ENCODE data around the gene C1QTNF1. TPM values are rescaled to one million over a fixed set of nuclear protein-coding genes. Genes with fewer than 3 reads are reported as not detected.

C1QTNF1 gene
- total RNA-seq, 2 donors from 2014 or later, result 377 to 765 TPM

GRCh38 chr17:79094261-79094660 lies 70.3 kb downstream of the C1QTNF1 start:
- intact Hi-C loops (cut with DNase I), result no loop called here
- ATAC-seq, result no peak
- no peak for DNase-seq

GRCh38 chr17:79095345-79096055 lies 71.5 kb downstream of the C1QTNF1 start:
- no peak for DNase-seq
- no peak for ATAC-seq
- intact Hi-C loops (cut with DNase I), result no loop called here

DNA sequence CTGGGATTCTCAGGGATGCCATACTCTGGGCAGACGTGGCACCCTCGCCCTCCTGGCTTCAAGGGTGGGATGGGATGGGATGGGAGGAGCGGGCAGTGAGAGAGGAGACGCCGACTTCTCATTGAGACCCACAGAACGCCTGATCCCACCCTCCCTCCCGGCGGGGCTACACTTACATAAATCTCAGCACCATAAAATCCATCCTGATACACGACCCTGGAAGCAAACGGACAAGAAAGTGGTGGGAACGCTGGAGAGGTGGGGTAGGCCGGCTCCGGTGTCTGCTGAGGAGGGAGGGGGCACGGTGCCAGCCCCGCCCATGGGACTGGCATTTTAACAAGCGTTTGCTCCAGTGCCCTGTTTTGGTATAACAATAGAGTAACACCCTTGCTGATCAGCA lies 72.5 kb downstream of the C1QTNF1 start:
- intact Hi-C loops (cut with DNase I), result no loop called here
- DNase-seq, result no peak
- no peak for ATAC-seq

DNA sequence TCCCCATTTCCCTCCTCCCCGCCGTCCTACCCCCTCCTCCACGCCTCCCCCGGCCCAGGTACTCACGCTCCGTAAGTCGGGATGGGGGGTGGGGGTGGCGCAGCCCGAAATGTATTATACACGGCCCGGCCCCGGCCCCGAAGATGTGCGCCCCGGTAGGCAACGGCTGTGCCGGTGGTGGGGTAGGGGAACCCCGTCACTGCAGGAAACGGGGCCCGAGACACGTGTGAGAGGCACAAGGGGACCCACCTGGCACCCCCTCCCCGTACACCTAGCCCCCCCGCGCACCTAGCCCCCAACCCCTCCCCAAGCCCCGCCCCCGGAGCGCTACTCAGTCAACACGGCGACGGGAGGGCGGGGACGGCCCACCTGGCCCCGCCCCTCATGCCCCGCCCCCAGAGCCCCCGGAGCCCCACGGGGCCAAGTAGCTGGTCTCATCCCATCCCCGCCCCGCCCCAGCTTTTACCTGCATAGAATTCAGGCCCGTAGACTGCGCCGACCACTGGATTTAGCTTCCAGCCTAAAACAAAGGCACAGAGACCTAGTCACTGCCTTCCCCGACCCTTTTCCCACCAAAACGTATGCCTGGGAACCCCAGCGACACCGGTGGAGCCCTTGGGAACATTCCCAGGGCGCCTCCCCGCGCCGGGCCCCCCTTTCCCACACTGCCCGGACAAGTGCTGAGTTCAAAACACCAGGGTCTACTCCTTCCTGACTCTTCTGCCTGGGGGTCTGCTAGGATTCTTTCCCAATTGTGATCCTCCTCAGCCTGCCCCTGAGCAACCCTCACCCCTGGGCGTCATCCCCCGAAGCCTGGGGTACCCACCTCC lies 73.5 kb downstream of the C1QTNF1 start:
- no peak for ATAC-seq
- intact Hi-C loops (cut with DNase I), result no loop called here

GRCh38 chr17:79098282-79098867 lies 74.4 kb downstream of the C1QTNF1 start:
- ATAC-seq, result no peak
- no peak for DNase-seq
- intact Hi-C loops (cut with DNase I), result no loop called here

More for the DNA sequence above, 73.5 kb downstream of the C1QTNF1 start:
- no peak for DNase-seq

Other genes starting within 250 kb of the C1QTNF1 start
- 10 to 100 TPM; 33.9 to 45.3 TPM for gene CYTH1, start 241.9 kb upstream of the C1QTNF1 start, total RNA-seq
- gene USP36, start 183.4 kb upstream of the C1QTNF1 start, total RNA-seq, result 10 to 100 TPM; 28.1 to 48.1 TPM
- gene CEP295NL, start 121.0 kb upstream of the C1QTNF1 start, total RNA-seq, result 1 to 10 TPM; 1.7 to 2.3 TPM
- gene TIMP2, start 98.8 kb upstream of the C1QTNF1 start, total RNA-seq, result 100 to 1,000 TPM; 161 to 191 TPM
- gene LGALS3BP, start 44.2 kb upstream of the C1QTNF1 start, total RNA-seq, result 100 to 1,000 TPM; 390 to 448 TPM
- gene CANT1, start 14.4 kb upstream of the C1QTNF1 start, total RNA-seq, result 10 to 100 TPM; 30.5 to 33.3 TPM
- gene ENGASE, start 50.7 kb downstream of the C1QTNF1 start, total RNA-seq, result 10 to 100 TPM; 34.5 to 47.5 TPM

All from left cardiac atrium (tissue), 4 donors.